NCI-H2029 treated with DMSO at 0.1 percent for 48 hours (cell line): ENCODE results near the gene CHRNA4.

Source experiments
- DNase-seq: peaks from one replicate; lab custom pipeline; 2025; lab: John Stamatoyannopoulos, UW

Gene CHRNA4

DNA sequence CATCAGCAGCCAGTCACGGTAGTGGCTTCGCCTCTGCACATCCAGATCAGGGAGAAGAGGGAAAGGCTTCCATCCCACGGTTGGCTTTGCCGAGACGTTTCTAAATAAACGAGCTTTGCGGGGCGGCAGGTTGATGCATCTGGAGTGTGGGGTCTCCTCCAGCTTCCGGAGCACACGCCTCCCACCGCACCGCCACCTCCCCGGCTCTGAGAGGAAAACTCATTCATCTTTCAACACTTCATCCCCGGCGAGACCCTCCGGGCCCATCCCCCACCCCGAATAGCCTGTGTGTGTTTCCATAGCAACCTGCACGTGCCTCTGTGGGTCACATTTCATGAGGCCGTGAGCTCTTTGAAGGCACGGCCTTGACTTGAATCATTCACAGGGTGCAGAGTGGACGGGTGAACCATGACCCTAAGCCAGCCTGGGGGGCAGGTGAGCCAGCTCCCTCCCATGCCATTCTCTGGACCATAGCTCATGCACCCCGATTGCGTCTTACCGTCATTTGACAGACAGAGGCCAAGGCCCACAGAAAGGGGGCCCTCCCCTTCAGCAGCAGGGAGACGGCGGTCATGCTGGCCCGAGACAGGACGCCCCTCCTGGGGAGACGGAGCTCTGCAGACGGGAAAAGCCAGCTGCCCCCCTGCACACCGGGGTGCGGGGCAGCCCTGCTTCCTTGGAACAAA, 16.2 kb upstream of the CHRNA4 start:
- no peak for DNase-seq

DNA sequence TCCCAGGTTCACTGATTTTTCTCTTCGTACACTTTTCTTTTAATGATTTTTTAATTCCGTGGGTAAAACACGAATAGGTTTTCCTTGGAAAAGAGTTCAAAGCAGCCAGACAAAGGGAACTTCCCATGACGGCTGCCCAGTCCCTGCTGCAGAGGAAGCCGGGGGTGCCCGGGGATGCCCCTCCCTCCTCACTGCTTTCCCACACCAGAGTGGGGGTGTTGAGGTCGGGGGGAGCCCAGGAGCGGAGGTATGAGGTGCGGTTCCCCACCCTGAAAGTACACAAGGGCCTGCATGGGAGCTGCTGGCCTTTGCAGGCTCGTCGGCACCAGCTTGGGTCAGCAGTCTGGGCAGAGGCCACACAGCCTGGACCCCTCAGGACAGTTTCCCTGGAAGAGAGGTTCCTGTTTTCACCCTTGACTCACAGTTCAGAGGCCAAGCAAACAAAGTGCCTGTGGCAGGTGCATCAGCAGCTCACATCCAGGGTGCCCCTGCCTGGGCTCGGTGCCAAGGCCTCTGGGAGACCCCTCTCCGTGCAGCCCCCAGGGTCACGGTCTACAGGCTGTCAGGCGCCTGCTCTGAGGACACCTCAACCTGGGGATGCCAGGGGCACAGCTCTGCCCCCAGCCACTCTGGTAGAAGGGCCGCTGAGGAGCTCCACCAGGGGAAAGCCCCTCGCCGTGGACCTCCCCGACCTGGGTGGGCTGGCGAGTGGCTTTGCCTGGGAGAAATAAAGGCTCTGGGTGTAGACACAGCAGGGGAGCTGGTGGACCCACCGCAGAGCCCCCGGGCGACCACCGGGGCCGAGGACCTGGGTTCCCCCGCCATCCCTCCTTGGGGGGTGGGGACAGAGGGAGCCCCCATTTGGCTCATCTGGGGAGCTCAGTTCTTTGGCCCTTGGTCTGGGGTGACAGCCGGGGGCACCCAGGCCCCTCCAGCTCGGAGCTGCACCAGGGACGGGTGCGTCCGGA, 15.4 kb upstream of the CHRNA4 start:
- DNase-seq, result no peak

DNA sequence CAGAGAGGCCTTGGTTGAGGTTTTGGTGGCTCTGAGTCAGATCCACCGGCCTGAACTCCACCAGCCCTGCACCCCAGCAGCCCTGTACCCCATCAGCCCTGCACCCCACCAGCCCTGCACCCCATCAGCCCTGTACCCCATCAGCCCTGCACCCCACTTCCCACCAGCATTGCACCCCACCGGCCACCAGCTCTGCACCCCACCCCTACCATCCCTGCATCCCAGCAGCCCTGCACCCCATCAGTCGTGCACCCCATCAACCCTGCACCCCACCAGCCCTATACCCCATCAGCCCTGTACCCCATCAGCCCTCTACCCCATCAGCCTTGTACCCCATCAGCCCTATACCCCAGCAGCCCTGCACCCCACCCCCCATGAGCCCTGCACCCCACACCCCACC, 14.3 kb upstream of the CHRNA4 start:
- no peak for DNase-seq

DNA sequence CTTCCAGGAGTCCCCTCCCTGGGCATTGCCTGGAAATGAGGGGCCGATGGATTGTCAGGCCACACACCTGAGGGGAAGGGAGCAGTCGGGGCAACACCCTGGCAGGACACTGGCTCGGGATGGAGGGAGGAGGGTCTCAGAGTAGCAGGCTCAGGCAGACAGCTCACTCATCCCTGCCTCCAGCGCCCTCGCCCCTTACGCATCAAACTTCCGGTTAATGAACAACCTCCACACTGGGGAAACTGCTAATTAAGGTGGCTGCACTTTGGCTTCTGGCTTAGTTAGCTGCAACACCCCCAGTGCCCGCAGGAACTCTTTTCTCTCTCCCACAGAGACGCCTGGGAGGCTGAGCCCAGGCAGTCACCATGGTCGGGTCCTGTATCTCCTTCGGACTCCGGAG, 13.4 kb upstream of the CHRNA4 start:
- no peak for DNase-seq

DNA sequence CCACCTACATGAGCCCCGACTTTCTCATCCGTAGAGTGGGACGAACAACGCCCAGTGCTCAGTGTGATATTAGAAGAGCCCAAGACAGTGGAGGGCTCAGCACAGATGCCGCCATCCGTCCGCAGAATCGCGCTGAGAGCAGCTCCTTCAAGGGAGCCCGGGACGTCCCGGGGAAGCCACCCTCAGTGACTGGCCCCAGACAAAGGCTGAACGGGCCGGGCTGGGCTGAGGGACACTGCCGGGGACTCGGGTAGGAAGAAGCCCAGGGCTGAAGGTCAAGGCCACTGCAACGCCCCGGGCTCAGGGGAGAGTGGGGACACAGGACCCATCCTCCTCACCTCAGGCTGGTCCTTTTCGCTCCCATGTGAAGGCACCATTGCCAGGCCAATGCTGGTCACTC, 12.8 kb upstream of the CHRNA4 start:
- no peak for DNase-seq

DNA sequence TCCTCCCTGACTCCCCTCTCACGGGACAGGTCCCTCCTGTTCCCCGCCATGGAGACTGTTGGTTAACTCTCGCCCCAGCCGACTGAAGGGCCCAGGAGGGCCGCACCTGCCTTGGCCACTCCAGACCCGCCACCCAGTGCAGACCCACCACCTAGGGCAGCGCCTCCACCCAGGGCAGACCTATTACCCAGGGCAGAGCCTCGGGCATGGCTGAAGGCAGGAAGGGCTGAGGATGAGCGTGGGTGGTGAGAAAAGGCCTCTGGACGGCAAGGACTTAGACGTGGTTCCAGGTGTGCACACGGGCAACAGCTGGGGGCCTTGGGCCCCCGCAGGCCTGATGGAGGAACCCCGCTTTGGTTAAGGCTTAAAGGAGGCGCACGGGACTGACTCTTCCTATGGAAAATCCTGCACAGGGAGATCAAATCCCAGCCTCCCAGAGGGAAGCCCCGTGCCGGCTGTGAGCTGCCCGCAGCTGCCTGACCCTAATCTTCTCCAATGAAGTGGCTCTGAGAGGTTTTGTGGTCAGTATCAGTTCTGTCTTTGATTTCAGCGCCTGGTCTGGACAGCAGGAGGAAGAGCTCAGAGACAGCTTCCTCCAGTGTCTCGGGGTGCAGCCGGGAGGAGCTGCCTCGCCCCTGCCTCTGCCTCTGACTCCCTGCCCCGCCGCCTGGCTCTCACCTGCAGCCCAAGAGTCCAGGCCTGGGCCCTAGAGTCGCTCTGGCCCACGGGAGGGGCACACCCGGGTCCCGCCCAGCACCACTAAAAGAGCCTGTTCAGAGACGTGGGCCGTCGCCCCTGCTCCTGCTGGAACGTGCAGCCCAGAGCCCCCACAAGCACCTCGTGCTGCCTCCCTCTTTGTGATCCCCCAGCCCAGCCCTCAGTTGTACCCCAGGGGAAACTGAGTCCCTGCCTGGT, 12.1 kb upstream of the CHRNA4 start:
- DNase-seq, result no peak

DNA sequence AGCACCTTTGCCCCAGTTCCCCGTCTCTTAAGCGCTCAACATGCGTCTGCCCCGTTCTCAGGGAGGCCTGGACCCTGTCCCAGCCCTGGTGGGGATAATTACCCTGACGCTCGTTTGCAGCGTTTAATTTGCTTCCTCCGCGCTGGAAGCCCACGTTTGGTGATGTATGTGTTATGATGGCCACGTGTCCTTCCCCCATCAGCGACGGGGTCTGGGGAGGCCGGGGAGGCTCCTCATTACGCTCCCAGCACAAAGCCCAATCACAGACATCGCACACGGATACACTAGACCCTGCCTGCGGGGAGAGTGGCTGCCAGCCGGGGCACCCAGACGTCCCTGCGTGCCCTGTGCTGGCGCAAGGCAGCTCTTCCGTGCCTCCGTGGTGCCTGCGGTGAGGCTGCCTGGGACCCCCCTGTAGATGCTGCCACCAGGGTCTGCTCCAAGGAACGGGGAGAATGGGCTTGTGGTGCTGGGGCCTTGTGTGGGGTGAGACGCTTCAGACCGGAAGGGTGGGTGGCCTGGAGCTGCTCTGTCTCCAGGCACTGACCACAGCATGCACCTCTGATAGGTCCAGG, 10.2 kb upstream of the CHRNA4 start:
- DNase-seq, result no peak

DNA sequence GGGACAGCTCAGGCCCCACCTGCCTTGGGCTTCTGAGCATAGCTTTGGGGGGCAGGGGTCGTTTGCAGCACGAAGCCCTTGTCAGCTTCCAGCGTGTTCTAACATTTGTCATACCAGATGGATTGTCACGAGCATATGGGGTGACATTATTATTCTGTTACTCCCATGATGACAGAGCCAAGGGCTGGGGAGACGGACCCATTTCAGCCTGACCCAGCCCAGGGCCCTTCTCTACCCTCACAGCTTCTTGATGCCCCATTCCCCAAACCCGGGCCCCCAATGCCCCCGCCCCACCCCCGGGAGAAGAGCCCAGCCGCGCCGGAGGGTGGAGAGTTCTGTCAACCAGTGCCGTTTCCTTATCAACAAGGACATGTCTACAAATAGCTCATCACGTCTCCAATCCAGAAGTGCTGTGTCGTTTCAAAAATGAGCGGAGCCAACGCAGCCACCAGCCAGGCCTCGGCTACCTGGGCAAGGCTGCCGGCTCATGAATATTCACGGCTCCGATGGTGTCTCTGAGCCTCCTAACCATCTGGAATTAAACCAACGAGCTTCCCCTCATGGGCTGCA, 9.6 kb upstream of the CHRNA4 start:
- DNase-seq, result no peak

DNA sequence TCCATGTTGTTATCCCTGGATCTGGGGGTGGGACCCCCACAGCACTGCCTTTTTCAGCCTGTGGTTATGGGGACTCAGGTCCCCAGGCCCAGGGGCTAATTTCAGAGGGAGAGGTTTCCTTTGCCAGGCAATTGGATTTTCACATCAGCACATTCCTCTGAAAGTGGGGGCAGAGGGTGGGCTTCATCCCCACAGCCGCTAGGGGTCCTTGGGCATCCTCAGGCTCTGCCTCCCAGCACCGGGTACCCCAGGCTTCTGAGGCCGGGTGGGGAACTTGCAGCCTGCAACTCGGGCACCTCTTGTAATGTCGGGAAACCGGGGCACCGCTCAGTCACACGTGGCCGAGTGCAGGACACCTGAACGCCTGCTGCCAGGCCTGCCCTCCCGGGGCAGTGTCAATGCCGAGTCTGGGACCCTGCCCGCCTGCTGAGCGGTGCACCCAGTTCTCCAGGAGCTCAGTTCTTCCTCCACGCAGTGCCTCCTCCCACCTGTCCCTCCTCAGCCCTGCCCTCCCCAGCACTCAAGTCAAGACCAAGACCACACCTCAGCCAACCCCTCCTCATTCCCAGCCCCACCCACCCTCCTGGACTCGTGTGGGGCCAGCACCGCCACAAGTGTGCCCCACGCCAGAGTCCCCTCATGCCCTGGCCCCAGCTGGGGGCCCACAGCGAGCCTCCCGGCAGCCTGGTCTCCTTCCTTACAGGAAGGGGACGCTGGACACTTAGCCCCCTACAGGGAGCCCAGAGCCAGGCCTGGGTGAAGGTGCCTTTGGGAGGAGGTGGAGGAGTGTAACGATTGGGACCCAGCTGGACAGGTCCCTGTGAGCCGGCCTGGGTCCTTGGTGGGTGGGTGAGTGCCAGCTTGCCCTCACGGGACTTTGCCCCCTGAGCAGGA, 8.8 kb upstream of the CHRNA4 start:
- DNase-seq, result no peak

DNA sequence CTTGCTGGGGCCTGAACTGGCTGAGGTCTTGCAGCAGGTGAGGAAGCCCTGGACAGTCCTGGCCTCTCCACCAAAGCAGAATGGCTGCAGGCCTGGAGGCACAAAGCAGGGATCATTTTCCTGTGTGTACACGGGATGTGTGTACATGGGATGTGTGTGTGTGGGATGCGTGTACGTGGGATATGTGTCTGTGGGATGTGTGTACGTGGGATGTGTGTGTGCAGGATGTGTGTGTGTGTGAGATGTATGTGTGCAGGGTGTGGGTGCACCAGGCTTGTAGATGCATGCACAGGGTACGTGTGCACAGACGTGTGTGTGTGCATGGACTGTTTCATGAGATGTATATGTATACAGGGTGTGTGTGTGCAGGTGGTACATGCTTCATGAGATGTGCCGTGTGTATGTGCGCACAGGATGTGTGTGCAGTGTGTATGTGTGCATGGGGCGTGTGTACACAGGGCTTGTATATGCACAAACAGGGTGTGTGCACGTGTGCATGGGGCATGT, 7.9 kb upstream of the CHRNA4 start:
- no peak for DNase-seq

DNA sequence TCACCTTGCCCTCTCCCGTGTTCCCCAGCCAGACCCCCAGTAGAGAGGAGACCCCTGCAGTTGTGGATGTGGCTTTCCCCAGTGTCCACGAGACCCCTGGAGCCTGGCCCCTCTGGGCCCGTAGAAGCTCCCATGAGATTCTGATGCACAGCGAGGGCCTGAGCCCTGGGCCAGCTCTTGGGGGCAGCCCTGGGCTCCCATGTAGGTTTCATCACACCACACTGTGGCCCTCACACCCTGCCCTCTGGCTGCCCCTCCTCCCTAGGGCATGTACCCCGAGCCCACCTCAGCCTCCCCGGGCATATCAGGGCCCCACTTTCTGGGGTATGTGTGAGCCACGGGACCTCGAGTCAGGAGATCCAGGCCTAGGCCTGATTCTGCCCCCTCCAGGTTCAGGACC, 7.0 kb upstream of the CHRNA4 start:
- no peak for DNase-seq

DNA sequence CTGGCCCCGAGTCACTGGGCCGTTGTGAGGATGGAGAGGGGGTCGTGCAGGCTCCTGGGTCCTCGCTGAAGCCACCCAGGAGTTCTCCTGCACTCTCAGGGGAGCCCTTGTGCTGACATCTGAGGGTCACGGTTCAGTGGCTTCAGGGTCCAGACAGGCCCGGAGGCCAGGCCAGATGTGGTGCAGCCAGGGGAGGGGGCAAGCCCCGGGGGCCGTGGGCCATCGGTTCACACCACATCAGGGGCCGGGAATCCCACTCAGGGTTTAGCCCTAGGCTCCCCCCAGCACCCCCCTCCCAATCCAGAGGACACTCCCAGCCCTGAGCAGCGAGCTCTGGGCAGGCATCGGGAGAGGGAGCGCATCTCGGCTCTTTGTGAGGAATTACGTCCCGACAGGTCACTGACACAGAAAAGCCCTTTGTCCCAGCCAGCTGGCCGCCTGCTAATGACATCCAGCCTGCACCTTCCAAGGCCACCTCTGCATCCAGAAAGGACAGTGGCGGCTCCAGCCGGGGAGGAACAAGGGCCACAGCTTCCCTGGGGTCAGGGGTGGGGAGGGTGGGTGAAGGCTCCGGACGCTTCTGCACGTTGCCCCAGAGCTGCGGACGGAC, 6.4 kb upstream of the CHRNA4 start:
- DNase-seq, result no peak

DNA sequence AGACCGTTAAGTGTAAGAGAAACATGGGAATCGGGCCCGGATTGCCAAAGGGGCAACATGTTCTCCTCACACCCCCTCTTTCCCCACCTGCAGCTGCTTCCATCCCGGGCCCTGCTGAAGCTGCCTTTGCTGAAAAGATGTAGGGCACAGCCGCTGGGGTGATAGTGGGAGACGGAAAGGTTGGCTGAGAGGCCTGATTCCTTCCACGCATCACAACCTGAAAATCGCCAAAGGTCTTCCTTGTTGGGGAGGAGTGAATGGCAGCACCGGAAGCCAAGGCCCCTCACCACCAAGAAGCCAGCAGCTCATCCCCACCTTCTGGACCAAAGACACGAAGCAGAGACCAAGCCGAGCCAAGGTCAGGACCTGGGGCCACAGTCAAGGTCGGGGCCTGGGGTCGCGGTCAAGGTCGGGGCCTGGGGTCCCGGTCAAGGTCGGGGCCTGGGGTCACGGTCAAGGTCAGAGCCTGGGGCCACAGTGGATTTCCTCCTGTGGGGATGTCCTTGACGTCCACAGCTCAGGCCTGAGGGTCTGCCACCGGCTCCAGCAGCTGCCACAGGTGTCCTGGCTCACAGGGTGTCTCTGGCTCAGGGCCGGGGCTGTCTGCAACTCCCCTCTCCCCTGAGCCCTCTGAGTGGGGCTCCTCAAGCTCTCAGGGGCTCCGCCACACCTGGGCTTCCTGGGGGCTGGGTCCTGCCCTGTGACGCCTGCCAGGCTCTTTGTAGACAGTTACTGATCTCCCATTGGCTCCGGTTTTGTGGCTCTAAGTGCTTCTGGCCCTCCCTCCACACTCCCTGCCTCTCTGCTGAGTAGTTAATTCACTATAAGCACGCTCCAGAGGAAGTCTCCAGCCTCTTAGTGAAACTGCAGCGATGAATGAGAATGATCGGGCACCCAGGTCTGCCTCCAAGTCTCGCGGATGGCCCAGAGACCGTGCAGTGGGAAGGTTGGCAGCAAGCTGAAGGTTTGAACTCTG, 5.5 kb upstream of the CHRNA4 start:
- no peak for DNase-seq

DNA sequence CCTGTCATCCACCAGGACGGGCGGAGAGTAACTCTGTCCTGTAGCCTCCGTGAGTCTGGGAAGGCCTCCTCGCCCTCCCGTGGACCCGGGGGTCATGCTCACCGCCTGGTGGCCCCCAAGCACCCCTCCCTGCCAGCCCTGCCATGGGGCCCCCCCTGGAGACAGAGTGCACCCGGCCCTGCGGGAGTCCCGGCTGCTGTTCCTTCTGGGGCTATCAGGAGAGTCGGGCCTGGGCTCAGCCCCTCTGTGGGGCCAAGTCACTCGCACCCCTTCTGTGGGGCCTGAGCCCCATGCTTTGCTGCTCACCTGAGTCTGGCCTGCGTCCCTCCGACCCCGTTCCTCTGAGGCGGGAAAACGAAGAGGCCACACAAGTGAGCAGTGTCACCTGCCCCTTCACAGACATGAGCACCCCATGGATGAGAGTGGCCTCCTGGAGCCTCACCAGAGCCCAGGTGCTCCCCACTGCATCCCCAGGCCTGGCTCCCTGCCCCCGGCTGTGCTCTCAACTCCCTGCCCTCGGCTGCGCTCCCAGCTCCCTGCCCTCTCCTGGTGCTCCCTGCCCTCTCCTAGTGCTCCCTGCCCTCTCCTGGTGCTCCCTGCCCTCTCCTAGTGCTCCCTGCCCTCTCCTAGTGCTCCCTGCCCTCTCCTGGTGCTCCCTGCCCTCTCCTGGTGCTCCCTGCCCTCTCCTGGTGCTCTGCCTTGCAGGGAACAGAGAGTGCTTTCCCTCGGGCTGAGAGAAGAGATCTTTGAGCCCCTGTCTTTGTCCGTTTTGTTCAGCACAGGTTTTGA, 4.6 kb upstream of the CHRNA4 start:
- DNase-seq, result no peak

DNA sequence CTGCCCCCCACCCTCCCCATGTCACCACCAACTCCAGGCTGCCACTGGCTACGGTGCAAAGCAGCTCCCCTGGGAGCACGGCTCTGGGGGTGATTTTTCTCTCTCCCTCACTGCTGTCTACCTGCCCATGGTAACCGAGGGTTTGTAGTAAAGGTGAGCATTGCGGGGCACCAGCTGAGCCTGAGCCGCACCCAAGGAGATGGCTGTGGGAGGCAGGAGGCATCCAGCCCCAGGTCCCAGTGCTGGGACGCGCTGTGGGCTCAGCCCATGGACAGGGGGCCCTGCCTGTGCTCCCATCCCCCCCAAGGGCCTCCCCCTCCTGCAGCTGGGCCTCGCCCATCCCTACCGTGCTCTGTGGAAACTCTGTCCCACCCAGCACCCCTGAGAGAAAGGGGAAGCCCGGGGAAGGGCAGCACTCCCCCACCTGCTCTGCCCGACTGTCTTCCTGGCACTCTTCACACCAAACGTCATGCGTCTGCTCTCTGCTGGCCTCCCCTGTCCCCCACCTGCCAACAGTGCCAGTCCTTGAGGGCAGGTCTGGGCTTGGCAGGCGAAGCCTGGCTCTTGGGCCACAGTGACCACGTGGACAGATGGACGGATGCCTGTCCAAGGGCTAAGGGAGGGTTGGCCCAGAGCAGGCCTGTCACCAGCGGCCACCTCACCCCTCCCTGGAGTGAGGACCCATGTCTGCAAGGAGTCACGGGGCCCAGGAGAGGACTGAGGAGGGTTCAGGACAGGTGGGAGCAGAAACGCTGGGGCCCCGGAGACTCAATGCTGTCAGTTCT, 3.8 kb upstream of the CHRNA4 start:
- no peak for DNase-seq

DNA sequence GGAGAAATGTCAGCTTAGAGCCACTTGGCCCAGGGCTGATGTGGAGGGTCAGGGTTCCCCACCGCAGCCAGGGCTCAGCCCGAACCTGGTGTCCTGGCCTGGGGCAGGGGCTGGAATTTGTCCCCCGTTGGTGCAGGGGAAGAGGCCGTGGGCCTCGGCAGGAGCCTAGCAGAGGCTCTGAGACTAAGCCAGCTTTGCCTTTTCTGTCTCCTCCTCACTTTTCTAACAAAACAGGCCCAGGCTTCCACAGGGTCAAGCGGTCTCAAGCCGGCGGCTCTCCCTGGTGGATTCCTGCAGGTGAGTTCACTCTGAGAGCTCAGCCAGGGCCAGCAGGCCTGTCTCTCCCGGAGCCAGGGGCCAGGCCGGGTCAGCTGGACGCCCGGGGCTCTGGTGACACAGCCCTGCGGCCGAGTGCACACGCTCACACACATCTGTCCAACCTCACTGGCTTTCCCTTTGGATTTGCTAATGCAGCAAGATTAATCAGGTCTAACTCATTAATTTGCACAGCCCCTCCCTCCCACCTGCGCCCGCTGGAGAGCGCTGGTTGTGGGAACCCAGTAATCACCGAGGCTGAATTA, 2.9 kb upstream of the CHRNA4 start:
- no peak for DNase-seq
